Measurements from ENCODE around the gene BOLL.

DNA sequence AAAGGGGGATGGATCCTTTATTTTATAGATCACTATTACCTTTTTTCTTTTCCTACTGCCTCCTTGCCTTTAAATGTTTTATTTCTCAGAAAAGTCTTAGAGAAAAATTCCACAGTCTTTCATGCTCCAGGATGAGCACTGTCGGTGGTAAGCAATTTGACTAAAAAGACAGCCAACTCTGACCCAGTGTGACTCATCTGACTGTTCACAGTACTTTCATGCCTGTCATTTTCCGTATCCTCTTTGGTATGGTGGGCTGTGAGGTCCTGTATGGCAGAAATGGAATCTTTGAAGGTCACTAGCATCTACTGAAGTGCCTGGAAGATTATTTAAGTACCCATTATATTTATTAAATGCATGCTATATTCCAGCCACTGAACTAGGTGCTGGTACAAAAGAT is 107.6 kb downstream of the BOLL start:
- no peak for TF ChIP-seq CTCF (conservative IDR thresholded peaks at IDR 0.05; ENCODE audit: low read length)
- no peak for TF ChIP-seq EZH2phosphoT487 (IDR thresholded peaks at IDR 0.05; ENCODE audit: borderline replicate concordance, low read depth, low read length)

Measured in OCI-LY7 (cell line).